Lower leg skin (tissue), 4 donors: ENCODE measurements around the gene UROC1. TPM values are rescaled to one million over a fixed set of nuclear protein-coding genes. Genes with fewer than 3 reads are reported as not detected.

ENCODE experiments used
- DNase-seq, 2 donors: peaks; one replicate each; pipeline ENCODE4 v3.0.0-alpha.2; 2019; ENCODE audit warnings: low spot score in 2 of 2
- H3K4me3 ChIP-seq: fragments of 200-600 bp; sonication (generic); 2 replicates; pipeline ENCODE4 v1.5.1; 2017; ENCODE audit warnings: mild to moderate bottlenecking, low read depth; ENCODE audit not compliant: poor library complexity, severe bottlenecking
- CTCF ChIP-seq, 3 donors: fragments of 450-650 bp; IDR thresholded peaks; one replicate each; pipeline ENCODE4 v1.5.1; 2016; ENCODE audit warnings: antibody characterized with exemption in 3 of 3, mild to moderate bottlenecking in 3 of 3, moderate library complexity in 2 of 3
- POLR2A ChIP-seq, 2 donors: fragments of 450-650 bp; IDR thresholded peaks; one replicate each; pipeline ENCODE4 v1.6.1; 2016 to 2017; ENCODE audit warnings: antibody characterized with exemption in 2 of 2, mild to moderate bottlenecking in 1 of 2, moderate library complexity in 1 of 2
- WGBS, 2 donors: methylation state at CpG; one replicate each; pipeline ENCODE4 v1.1.5; 2018; 5-methylcytosine and 5-hydroxymethylcytosine counted together
- intact Hi-C: fragments of 100-400 bp; cut with DNase I; formaldehyde crosslinking; loops from one replicate; pipeline ENCODE4 v1.15.0; 2023; ENCODE audit warnings: low total_unique reads
- total RNA-seq, 4 donors: library from RNA; depleted of rRNA; stranded (reverse); fragments of >200 nt; gene quantifications; one replicate each; pipeline ENCODE4 v1.1.0, GENCODE V29; 2016

The UROC1 gene
- total RNA-seq, 4 donors from 2014 or later, result not detected

- intact Hi-C loops, result no loop called here
- no peak for TF ChIP-seq POLR2A (IDR thresholded peaks at IDR 0.05)
- DNase-seq, result no peak
- no peak overlapping the region for H3K4me3 ChIP-seq
- WGBS, 2 donors, result 85 to 91% methylated on average over 10 of the region's 10 CpGs
Observed at GRCh38 chr3:126503701-126504100, 13.9 kb downstream of the UROC1 start.

GRCh38 chr3:126502656-126503055, 14.9 kb downstream of the UROC1 start:
- DNase-seq, result no peak
- intact Hi-C loops, result no loop called here
- WGBS, 2 donors, result 70 to 82% methylated on average over 1 of the region's 1 CpG

GRCh38 chr3:126501736-126502135, 15.8 kb downstream of the UROC1 start:
- intact Hi-C loops, result no loop called here
- TF ChIP-seq CTCF (IDR thresholded peaks at IDR 0.05), result no peak
- no peak for TF ChIP-seq POLR2A (IDR thresholded peaks at IDR 0.05)
- no peak overlapping the region for H3K4me3 ChIP-seq
- WGBS, 2 donors, result 57 to 65% methylated on average over 6 to 7 of the region's 7 CpGs
- no peak for DNase-seq

More at GRCh38 chr3:126502656-126503055, 14.9 kb downstream of the UROC1 start:
- TF ChIP-seq POLR2A (IDR thresholded peaks at IDR 0.05), result no peak
- TF ChIP-seq CTCF (IDR thresholded peaks at IDR 0.05), result peak in 1 of 3 donors; percentile 38
- no peak overlapping the region for H3K4me3 ChIP-seq

- intact Hi-C loops, result no loop called here
- WGBS, 2 donors, result 71% methylated on average over 4 to 5 of the region's 5 CpGs
Observed at GRCh38 chr3:126501054-126501453, 16.5 kb downstream of the UROC1 start.

GRCh38 chr3:126500016-126500415, 17.6 kb downstream of the UROC1 start:
- no peak for DNase-seq
- 85 to 92% methylated on average over 7 of the region's 7 CpGs for WGBS, 2 donors
- intact Hi-C loops, result no loop called here

More at GRCh38 chr3:126501054-126501453, 16.5 kb downstream of the UROC1 start:
- no peak overlapping the region for H3K4me3 ChIP-seq
- no peak for DNase-seq
- no peak for TF ChIP-seq POLR2A (IDR thresholded peaks at IDR 0.05)
- no peak for TF ChIP-seq CTCF (IDR thresholded peaks at IDR 0.05)

GRCh38 chr3:126499401-126499800, 18.2 kb downstream of the UROC1 start:
- TF ChIP-seq POLR2A (IDR thresholded peaks at IDR 0.05), result no peak
- no peak for TF ChIP-seq CTCF (IDR thresholded peaks at IDR 0.05)
- no peak overlapping the region for H3K4me3 ChIP-seq
- DNase-seq, result no peak
- 95 to 96% methylated on average over 9 of the region's 9 CpGs for WGBS, 2 donors
- intact Hi-C loops, result no loop called here

More at GRCh38 chr3:126500016-126500415, 17.6 kb downstream of the UROC1 start:
- TF ChIP-seq CTCF (IDR thresholded peaks at IDR 0.05) (no peak), POLR2A (IDR thresholded peaks at IDR 0.05) (no peak)
- no peak overlapping the region for H3K4me3 ChIP-seq
